Gastroesophageal sphincter (tissue), 4 donors: ENCODE measurements around the gene MYRIP. TPM values are rescaled to one million over a fixed set of nuclear protein-coding genes. Genes with fewer than 3 reads are reported as not detected.

Experiments
- ATAC-seq: fragments of 150-250 bp; one replicate; pipeline ENCODE4 v1.9.1; 2016; ENCODE audit warnings: mild to moderate bottlenecking, moderate library complexity
- H3K27ac ChIP-seq, 4 donors: fragments of 200-600 bp; sonication (generic) in 3 of 4; 1 replicate in 3 of 4; 2 replicates in 1 of 4; pipeline ENCODE4 v1.5.1; 2016 to 2019
- H3K27me3 ChIP-seq: fragments of 200-600 bp; sonication (generic); one replicate; pipeline ENCODE4 v1.5.1; 2019
- H3K36me3 ChIP-seq, 2 donors: fragments of 200-600 bp; sonication (generic); one replicate each; pipeline ENCODE4 v1.5.1; 2019; ENCODE audit warnings: control low read depth in 1 of 2
- H3K4me1 ChIP-seq, 3 donors: fragments of 200-600 bp; sonication (generic); 1 replicate in 2 of 3; 2 replicates in 1 of 3; pipeline ENCODE4 v1.5.1; 2016 to 2019; ENCODE audit warnings: control low read depth in 2 of 3
- H3K4me3 ChIP-seq, 2 donors: fragments of 200-600 bp; sonication (generic); one replicate each; pipeline ENCODE4 v1.5.1; 2019; ENCODE audit warnings: mild to moderate bottlenecking in 1 of 2, moderate library complexity in 1 of 2
- H3K9me3 ChIP-seq, 3 donors: fragments of 200-600 bp; sonication (generic); one replicate each; pipeline ENCODE4 v1.5.1; 2017 to 2019; ENCODE audit warnings: control low read depth in 2 of 3
- CTCF ChIP-seq, 4 experiments: fragments of 200-600 bp in 2 of 4; fragments of 450-650 bp in 2 of 4; sonication (generic) in 1 of 4; IDR thresholded peaks; one replicate each; pipeline ENCODE4 v1.5.1; 2017 to 2019; ENCODE audit warnings: antibody characterized with exemption in 4 of 4, mild to moderate bottlenecking in 2 of 4, moderate library complexity in 2 of 4
- EP300 ChIP-seq: sonication (generic); formaldehyde crosslinking; IDR thresholded peaks from one replicate; pipeline ENCODE4 v1.6.1; 2017; ENCODE audit warnings: antibody characterized with exemption, mild to moderate bottlenecking
- POLR2A ChIP-seq, 2 donors: fragments of 450-650 bp; IDR thresholded peaks; one replicate each; pipeline ENCODE4 v1.6.1; 2017; ENCODE audit warnings: antibody characterized with exemption in 2 of 2, mild to moderate bottlenecking in 2 of 2, moderate library complexity in 1 of 2
- POLR2AphosphoS5 ChIP-seq: sonication (generic); formaldehyde crosslinking; IDR thresholded peaks from one replicate; pipeline ENCODE4 v1.6.1; 2017; ENCODE audit warnings: antibody characterized with exemption
- WGBS, 2 donors: methylation state at CpG; one replicate each; pipeline ENCODE4 v1.1.5; 2018; ENCODE audit warnings: low coverage in 1 of 2; 5-methylcytosine and 5-hydroxymethylcytosine counted together
- small RNA-seq, 4 donors: library from RNA; depleted of rRNA; stranded (forward); fragments of <200 nt; gene quantifications; one replicate each; pipeline ENCODE3, GENCODE V24; 2016
- total RNA-seq, 4 donors: library from RNA; depleted of rRNA; stranded (reverse); fragments of >200 nt; gene quantifications; one replicate each; pipeline ENCODE4 v1.1.0, GENCODE V29; 2016

Gene MYRIP
- total RNA-seq, 4 donors from 2014 or later, result 3.7 to 6.4 (median 5.0) TPM

- no peaks in the 10 kb centered on the region for H3K36me3 ChIP-seq
- TF ChIP-seq CTCF (IDR thresholded peaks at IDR 0.05) (no peak), EP300 (no peak), POLR2AphosphoS5 (no peak), POLR2A (IDR thresholded peaks at IDR 0.05) (no peak)
- H3K4me3 ChIP-seq, result no peak overlapping the region
- no peak overlapping the region for H3K27ac ChIP-seq
- ATAC-seq, result no peak
- WGBS, 2 donors, result 94% methylated on average over 2 of the region's 3 CpGs; no CpG with 5 or more reads in 1 of the 2 donors
- no peaks in the 10 kb centered on the region for H3K9me3 ChIP-seq
- no peaks in the 10 kb centered on the region for H3K27me3 ChIP-seq
- H3K4me1 ChIP-seq, result peaks cover 3 to 32% (median 6%) of the 10 kb centered on the region in 3 donors
These were observed 496.9 kb downstream of the MYRIP start for GRCh38 chr3:40306336-40306735.

- Histone ChIP-seq H3K36me3 (peaks cover 0 to 7% of the 10 kb centered on the region in 2 donors), H3K9me3 (no peaks in the 10 kb centered on the region), H3K4me1 (peaks cover 3 to 40% (median 6%) of the 10 kb centered on the region in 3 donors), H3K27me3 (no peaks in the 10 kb centered on the region), H3K4me3 (no peak overlapping the region), H3K27ac (no peak overlapping the region)
- no peak for TF ChIP-seq CTCF (IDR thresholded peaks at IDR 0.05)
- no peak for TF ChIP-seq POLR2AphosphoS5
- TF ChIP-seq EP300, result no peak
- no peak for TF ChIP-seq POLR2A (IDR thresholded peaks at IDR 0.05)
- 75 to 80% methylated on average over 1 of the region's 1 CpG for WGBS, 2 donors
- ATAC-seq, result no peak
These were observed 497.8 kb downstream of the MYRIP start for GRCh38 chr3:40307176-40307575.

- no peak for TF ChIP-seq EP300
- TF ChIP-seq CTCF (IDR thresholded peaks at IDR 0.05), result no peak
- TF ChIP-seq POLR2A (IDR thresholded peaks at IDR 0.05), result no peak
- no peak for TF ChIP-seq POLR2AphosphoS5
- peak overlapping the region; percentile 32 to 88 for H3K4me3 ChIP-seq
- H3K27me3 ChIP-seq, result no peaks in the 10 kb centered on the region
- H3K9me3 ChIP-seq, result no peaks in the 10 kb centered on the region
- peaks cover 0 to 24% of the 10 kb centered on the region in 2 donors for H3K36me3 ChIP-seq
- 24 to 81% methylated on average over 4 to 11 of the region's 20 CpGs for whole genome bisulfite sequencing, 2 donors
- H3K27ac ChIP-seq, result peak overlapping the region; percentile 9 to 98 (median 98)
- no peak for ATAC-seq
- peaks cover 0 to 42% (median 8%) of the 10 kb centered on the region in 3 donors for H3K4me1 ChIP-seq
These were observed 499.5 kb downstream of the MYRIP start for GRCh38 chr3:40308725-40309417.

- peak; percentile 98 for ATAC-seq
- H3K4me1 ChIP-seq, result peaks cover 0 to 48% (median 8%) of the 10 kb centered on the region in 3 donors
- peak within 1 kb of the TSS; percentile 92 to 98 (median 98) for H3K27ac ChIP-seq
- H3K27me3 ChIP-seq, result no peaks in the 10 kb centered on the region
- WGBS, 2 donors, result 0% methylated on average over 17 to 20 of the region's 50 CpGs
- H3K9me3 ChIP-seq, result no peaks in the 10 kb centered on the region
- peak; percentile 55 to 92 (median 90) for TF ChIP-seq CTCF (IDR thresholded peaks at IDR 0.05)
- peak; percentile 80 to 90 for TF ChIP-seq POLR2A (IDR thresholded peaks at IDR 0.05)
- no peak for TF ChIP-seq EP300
- peak; percentile 91 for TF ChIP-seq POLR2AphosphoS5
- peak within 1 kb of the TSS; percentile 88 to 95 for H3K4me3 ChIP-seq
- peaks cover 0 to 30% of the 10 kb centered on the region in 2 donors for H3K36me3 ChIP-seq
These were observed 500.1 kb downstream of the MYRIP start, which contains the start of gene EIF1B for GRCh38 chr3:40309418-40309924. EIF1B (plus strand) TSS chr3:40309707; CDS start chr3:40309942, 235 bp downstream.

Small RNAs within 50 kb of the gene (small RNA-seq; reads per million reads assigned to genes)
- 0 reads per million in 4 donors for gene RF00264
- gene RN7SL411P, result 0 reads per million in 4 donors
- gene RNU4-56P, result 0 reads per million in 4 donors
